Stimulated activated CD8-positive, alpha-beta memory T cell treated with anti-CD3 and anti-CD28 coated beads, Interleukin-7, amount 100 ng/mL, for 1 hour (primary cell): Measurements from ENCODE around the gene TRAF3.

ENCODE experiments used
- DNase-seq, 2 donors: peaks; one replicate each; pipeline ENCODE4 v3.0.0-alpha.2; 2020; ENCODE audit warnings: low read depth in 2 of 2

Gene TRAF3

GRCh38 chr14:102955636-102956408 lies 178.6 kb downstream of the TRAF3 start:
- DNase-seq = no peak

DNA sequence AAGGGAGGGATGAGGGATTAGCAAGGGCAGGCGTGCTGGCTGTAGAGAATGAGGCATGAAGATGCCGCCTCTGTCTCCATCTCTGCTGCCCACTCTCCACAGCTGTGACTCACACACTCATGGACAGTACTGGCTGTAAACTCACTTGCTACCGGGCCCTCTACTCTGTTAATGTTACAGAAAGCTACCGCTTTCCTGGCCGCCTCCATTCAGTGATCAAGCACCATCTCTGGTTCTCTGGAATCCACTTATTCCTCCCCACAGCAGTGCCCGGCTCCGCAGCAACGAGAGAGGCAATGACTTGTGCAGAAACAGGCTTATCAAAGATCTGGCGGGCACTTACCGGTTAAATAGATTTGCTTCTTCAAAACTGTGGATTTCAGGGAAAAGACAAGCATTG lies 180.0 kb downstream of the TRAF3 start:
- no peak for DNase-seq

DNA sequence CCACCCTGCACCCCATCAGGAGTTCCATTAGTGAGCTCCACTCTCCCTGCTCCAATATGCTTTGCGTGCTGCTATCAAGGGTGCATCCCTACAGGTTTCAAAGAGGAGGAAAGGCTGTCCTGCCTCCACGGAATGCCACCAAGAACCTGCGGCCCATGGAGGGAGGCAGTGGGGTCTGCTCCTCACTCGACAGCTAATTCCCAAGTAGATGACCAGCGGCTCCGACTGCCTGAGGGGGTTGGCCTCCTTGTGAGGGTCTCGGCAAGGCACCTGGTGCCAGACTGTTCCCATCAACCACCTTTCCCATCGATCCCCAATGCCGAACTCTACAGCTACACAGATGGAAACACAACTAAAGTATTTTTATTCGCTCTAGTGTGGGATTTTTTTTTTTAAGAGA lies 181.2 kb downstream of the TRAF3 start:
- no peak for DNase-seq
